Medulla oblongata (tissue), 1 donor: ENCODE results near the gene TWF2.
"Not testable (repeated sequence)": the region's sequence is repeated elsewhere in the genome, so short reads cannot be mapped to it uniquely, and the experiment has no call there.

Experiments
- DNase-seq: peaks from one replicate; pipeline ENCODE4 v3.0.0-alpha.2; 2015; ENCODE audit errors: extremely low spot score

Gene TWF2

DNA sequence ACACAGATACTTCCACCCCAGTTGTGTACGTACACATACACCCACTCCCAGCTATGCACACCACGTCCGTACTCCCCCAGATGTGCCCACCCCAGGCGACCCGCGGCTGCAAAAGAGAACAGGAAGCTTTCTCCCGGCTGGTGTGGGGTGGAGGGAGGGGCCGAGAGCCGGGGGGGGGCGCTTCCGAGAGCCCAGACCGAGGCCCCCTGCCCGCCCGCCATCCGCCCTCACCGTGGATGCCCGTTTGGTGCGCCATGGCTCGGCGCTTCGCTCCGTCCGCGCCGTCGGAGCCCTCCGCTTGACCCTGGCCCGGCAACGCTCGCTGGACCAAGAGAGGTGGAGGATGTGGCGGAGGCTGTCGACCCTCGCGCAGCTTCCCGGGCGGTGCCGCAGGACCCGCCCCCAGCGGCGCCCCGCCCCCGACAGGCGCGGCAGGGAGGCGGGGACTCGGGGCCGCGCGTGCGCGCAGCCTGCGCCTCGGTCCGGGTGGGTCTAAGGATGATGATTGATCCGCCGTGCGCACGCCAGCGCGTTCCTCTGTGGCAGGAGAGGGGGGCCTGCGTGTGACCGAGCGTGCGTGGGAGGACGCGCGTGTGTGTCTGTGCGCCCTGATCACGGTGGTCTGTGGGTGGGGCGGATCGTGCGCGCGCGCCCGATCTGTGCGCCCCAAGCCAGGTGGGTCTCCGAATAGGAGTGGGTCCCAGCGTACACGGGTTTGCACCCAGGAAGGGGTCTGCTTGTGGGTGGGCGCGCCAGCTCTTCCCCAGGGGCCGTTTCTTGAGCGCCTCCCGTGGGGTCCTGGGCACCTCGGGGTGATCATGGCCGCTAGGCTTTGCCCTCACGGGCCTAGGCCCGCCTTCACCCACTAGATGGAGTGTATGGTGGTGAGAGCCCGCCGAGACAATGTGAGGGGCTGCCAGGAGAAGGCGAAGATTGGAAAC, at the start of gene TWF2:
Gene TWF2 (minus strand): TSS at position 398 of the 941 bp plus-strand sequence. CDS start 142 bp downstream, at position 256.
- DNase-seq = peak; percentile 80

DNA sequence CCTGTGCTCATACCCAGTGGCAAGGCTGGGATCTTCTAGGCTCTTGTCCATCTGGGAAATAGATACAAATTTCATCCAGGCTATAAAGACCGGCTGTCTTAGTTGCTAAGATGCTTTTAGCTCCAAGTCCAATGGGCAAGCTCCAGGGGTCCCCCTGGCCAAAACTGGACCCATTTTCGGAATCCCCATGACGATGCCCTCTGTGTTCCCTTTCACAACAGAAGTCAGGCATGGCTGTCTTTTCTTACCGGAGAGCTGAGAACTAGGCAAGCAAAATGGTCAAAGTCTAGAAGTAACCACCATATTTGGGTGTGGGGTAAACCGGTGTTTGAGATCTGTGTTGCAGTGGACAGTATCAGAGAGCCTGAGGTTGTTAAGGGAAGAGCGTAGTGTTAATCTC, 49.7 kb upstream of the TWF2 start:
- DNase-seq = no peak

DNA sequence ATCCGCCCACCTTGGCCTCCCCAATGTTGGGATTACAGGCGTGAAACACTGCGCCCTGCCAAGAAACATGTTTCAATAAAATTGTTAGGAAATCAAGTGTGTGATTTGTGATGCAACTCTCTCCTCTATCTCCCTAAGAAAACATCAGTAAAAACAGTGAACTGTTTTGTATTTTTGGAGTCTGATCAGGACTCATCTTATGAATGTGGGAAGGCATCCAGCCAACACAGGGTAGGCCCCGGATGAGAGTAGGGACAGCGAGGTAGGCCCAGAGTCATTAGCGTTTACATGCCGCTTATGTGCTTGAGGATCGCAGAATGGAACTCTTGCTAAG, 47.8 kb upstream of the TWF2 start:
- DNase-seq = no peak

DNA sequence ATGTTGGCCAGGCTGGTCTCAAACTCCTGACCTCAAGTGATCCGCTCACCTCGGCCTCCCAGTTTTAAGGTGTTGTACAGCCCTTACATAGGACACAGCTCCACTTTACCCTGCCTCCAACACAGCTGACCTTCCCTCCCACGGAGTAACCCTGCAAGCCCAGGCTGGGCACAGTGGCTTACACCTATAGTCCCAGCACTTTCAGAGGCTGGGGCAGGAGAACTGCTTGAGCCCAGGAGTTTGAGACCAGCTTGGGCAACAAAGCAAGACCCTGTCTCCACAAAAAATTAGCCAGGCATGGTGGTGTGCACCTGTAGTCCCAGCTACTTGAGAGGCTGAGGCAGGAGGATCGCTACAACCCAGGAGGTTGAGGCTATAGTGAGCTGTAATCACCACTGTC, 45.1 kb upstream of the TWF2 start:
- DNase-seq = not testable (repeated sequence)

DNA sequence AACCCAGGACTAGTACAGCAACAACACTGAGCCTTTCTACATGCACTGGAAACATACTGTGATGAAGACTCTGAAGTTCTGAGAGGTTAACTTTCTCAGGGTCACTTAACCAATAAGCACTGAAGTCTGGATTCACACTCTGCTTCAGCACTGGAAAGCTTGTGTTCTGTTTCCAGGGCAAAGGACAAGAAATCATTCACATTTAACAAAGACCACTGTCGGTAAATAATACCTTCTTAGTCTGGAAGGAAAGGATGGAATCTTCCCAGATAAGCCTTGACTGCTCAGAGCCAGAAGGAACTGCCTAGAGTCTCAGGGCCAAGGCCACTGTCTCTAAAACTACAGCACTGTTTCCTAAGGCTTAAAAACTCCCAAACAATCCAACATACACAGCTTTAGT, 44.3 kb upstream of the TWF2 start:
- DNase-seq = no peak

DNA sequence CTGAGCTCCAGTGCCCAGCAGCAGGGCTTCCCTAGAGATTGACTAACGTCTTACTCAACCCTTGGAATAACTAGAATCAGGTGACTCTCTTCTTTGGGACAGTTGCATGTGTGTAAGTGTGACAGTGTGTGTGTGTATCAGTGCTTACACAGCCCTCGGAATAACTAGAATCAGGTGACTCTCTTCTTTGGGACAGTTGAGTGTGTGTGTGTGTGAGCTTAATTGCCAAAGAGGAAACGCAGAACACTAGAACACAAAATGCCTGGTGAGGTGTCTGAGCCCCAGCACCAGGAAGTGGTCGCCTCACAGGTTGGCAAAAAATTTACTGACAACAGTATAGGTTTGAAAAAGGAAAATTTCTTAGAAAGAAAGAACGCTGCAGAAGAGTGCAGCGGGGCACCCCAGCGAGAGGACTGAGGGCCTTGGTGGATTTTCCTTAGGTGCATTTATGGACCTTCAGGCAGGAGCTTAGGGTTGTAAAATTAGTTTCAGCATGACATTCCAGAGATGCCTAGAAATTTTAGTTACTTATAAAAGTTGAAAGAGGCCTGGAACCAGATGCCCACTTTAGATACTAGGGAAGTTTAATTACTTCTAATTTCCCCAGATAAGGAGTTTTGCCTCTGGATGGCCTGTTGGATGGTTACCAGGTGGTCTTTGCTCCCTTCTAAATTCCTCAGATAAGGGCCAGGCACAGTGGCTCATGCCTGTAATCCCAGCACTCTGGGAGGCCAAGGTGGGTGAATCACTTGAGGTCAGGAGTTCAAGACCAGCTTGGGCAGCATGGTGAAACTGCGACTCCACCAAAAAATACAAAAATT, 43.2 kb upstream of the TWF2 start:
- DNase-seq = no peak

DNA sequence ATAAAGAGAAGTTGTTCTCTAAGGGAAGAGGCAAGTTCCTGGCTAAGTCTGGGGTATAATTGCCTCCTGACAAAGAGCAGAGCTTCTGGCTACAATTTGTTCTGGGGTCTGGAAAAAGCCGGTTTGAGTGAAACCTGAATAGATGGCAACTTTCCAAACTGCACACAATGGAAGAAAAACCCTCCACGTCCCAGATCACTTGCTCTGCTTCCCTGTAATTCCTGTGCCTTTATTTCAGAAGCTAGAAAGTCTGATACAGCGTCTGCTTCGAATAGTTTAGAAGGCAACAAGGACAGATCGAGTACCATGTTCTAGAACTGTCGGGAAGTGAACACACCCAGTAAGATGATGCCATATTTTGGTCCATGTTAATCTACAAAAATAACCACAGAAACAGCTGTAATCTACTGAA, 41.1 kb upstream of the TWF2 start:
- peak; percentile 70 for DNase-seq

DNA sequence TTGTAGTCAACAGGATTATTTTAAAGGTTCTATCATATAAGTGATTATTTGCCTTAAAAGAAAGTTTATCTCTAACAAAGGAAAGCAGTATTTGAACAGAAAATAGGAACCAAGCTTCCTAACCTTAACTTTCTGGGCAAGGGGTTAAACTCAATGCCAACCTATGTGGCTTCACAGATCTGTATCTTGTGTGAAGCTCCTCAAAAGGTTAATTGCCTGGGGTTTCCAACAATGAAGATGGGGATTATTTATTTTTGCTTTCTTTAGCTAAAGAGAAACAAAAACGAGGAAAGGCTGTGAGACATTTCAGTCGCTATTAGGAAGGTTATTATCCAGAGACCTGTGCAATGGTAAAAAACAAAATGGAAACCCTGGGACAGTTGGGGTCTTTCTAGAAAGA, 40.6 kb upstream of the TWF2 start:
- DNase-seq = peak; percentile 36

DNA sequence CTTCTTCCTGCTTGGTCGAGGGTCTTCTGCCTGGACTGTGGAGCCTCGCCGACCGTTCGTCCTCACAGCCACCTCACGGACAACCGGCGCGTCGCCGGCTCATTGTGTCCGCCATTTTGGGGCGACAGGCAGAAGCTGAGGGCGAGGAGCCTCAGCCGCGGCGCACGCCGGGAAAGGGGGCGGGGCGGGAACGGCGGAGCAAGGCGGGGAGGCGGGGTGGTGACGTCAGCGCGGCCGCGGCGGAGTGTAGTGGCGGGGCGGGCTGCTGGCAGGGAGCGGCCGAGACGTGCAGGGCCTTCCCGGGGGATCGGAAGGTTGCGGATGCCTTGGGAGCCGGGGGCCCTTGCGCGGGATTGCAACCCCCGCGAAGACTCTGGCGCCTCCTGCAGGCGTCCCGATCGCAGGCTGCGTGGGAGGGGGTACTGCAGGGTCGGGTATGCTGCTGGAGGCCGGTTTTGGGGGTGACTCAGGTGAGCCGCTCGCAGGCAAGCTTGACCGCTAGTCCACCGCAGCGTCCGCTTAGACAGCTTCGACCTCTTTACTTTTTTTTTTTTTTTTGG, 39.6 kb upstream of the TWF2 start, which contains the start of gene WDR82:
Gene WDR82 (minus strand): TSS at position 140 of the 560 bp plus-strand sequence. CDS start 288 bp downstream, outside the sequence.
- DNase-seq = peak; percentile 95

DNA sequence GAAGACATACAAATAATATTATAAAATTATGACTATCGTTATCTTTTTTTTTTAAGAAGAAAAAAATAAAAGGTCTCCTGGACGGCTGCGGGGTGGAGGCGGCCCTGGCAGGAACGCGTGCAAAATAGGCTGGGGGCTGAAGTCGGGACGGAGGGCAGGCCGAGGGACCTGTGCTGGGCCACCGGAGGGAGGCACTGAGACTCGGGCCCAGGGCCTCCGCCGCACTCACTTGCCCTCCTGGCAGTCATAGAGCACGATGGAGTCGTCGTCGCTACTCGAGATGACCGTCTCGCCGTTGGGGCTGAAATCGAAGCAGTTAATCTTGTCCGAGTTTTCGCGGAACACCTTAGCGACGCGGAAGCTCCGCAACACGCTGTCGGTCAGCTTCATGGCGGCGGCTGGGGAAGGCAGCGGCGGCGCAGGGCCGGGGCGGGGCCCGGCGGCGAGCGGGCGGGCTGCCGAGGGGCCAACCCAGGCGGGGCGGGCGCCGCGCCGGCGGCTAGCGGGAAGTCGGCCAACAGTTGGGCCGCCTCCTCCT, 39.1 kb upstream of the TWF2 start:
- DNase-seq = no peak

DNA sequence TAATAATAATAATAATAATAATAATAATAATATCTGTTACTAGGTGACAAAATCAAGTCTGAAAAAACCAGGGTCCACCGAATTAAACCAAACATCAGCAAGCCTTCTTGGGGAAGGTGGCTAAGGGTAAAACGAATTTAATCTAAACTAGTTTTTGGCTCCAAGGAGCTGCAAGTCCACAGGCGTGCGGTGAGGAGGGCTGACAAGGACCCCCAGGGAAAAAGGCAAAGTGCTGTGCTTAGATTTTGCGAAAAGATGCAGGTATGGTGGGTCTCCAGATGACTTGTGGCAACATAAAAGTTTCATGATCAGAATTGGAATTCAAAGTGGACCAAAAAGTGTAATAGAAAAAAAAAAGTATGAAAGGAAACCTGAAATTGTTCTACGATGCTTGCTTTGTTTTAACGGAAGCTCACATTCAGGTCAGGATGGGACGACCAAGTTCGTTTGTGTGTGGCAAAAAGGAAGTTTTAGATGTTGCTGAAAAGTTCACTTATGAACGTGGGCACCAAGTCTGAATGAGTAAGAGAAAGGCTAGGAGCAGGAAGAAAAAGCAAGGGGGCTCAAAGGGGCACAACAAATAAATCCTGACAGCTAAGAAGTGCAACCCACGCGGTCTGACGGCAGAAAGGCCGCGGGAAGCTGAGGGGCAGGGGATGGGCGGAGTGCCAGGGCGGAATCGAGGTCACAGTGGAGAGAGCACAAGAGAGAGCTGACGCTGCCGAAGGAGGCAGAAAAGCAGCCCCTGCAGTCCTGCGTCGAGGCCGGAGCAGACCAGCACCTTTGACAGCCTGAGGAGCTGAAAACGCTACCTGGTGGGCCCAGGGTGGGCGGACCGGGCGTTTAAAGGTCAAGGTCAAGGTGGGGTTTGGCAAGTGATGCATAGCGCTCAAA, 38.4 kb upstream of the TWF2 start:
- DNase-seq = peak; percentile 72

DNA sequence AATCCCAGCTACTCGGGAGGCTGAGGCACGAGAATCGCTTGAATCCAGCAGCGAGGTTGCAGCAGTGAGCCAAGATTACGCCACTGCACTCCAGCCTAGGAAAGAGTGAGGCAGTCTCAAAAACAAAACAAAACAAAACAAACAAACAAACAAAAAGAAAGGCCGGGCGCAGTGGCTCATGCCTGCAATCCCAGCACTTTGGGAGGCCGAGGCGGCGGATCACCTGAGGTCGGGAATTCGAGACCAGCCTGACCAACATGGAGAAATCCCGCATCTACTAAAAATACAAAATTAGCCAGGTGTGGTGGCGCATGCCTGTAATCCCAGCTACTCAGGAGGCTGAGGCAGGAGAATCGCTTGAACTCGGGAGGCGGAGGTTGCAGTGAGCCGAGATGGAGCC, 35.8 kb upstream of the TWF2 start:
- not testable (repeated sequence) for DNase-seq

DNA sequence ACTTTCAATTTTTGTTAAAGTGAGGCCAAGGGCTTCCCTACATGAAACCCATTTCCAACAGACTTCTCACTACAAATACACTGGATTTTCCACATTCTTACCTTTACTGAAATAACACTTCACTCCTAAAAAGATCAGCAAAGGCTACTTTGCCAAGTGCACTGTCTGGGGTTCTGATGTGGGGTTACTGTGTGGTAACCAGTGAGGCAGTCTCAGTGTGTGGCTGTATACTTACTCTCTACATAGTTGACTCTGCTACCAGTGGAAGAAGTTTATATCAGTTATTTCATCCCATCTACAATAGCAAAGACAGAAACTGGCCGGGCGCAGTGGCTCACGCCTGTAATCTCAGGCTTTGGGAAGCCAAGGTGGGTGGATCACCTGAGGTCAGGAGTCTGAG, 33.9 kb upstream of the TWF2 start:
- DNase-seq = no peak

DNA sequence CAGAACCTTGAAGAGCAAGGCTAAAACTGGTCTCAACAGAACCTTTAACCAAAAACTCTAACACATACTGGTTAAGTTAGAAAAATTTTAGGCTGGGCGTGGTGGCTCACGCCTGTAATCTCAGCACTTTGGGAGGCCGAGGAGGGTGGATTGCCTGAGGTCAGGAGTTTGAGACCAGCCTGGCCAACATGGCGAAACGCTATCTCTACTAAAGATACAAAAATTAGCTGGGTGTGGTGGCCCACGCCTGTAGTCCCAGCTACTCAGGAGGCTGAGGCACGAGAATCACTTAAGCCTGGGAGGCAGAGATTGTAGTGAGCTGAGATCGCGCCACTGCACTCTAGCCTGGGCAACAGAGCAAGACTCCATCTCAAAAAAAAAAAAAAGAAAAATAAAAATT, 33.2 kb upstream of the TWF2 start:
- DNase-seq = not testable (repeated sequence)

DNA sequence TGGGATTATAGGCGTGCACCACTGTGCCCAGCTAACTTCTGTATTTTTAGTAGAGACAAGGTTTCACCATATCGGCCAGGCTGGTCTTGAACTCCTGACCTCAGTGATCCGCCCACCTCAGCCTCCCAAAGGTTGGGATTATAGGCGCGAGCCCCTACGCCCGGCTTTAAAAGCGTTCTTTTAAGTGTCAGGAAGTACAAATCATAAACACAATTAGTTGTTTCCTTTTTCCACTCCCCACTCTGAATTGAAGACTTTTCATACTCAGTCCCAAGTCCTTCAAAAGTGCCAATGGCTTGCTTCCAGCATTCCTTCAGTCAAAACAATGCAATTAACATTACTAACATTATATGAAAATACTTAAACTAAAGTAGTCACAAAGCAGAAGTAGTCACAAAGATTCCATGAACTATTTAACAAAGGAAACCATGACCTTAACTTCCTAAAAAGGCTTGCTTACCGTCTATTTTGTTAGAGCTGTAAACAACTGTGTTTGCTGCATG, 31.3 kb upstream of the TWF2 start:
- DNase-seq = no peak

DNA sequence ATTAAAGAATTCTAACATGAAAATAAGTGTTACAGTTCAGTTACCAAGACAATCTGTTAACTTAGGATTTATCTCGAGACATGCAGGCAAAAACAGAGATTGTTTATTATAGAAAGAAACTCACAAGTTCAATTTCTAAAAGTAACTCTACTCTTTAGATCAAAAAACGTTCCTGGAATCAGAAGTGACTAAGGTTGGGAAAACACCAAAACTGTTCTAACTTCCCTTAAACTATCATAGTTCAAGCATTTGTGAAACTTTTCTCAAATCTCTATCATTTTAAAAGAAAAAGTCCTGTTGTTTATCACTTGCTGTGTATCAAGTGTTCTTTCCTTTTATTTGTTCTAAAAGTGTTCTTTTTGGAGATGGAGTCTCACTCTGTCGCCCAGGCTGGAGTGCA, 30.8 kb upstream of the TWF2 start:
- no peak for DNase-seq

DNA sequence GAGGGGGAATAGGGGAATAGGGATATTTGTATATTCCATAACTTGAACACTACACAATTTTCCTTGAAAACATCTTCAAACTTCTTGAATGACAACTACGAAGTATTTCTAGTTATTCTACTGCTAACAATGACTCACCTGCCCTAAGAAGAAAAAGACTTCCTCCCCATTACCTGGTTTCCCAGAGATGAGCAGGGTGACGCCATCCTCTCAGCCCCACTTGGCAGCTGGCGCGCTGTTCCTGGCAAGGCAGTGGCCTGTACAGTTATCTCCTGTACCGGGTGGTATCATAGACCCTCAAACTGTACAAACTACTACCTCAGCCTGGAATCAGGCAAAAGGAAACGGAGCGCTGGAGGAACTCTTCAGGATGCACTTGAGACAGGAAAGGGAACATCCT, 29.1 kb upstream of the TWF2 start:
- DNase-seq = no peak

DNA sequence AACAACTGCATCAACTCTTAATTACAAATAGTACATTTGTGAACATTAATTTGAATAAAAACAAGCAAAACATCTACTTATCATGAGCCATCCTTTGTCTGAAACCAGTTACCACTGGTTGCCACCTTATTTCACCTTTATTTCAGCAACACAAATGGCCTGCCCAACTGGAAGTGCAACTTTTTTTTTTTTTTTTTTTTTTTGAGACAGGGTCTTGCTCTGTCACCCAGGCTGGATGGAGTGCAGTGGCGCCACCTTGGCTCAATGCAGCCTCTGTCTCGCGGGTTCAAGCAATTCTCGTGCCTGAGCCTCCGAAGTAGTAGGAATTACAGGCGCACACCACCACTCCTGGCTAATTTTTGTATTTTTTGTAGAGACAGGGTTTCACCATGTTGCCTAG, 26.4 kb upstream of the TWF2 start:
- DNase-seq = no peak

DNA sequence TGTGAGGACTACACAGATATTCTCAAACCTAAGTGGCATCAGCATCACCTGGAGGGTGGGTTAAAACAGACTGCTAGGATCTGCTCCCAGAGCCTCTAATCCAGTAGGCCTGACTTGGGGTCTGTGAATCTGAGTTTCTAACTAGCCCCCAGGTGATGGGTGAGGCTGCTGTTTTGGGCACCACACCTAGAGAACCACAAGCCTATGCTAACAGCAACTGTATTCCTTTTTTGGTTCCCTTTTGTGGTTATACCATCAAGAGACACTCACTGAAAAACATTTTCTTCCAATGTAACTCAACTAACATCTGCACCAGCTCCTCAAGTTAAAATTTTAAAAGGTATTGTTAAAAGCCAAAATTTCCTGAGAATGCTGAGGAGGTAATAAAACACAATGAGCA, 23.5 kb upstream of the TWF2 start:
- DNase-seq = no peak

DNA sequence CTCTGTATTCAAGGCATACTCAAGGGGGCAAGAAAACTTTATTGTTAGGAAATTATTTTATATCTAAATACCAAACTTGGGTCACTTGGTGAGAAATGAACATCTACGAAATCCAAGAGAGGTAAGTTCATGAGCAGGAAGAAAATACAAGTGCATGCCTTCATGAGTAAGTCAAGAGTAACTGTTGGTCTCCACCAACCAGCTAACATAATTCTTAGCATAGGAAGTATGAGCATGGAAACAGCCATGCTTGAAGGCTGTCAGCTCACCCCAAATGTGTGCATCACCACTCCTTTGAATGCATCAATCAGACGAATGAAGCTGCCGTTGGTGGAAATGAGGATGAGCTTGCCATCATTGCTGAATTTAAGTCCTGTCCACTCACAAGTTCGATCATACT, 20.5 kb upstream of the TWF2 start:
- DNase-seq = no peak

DNA sequence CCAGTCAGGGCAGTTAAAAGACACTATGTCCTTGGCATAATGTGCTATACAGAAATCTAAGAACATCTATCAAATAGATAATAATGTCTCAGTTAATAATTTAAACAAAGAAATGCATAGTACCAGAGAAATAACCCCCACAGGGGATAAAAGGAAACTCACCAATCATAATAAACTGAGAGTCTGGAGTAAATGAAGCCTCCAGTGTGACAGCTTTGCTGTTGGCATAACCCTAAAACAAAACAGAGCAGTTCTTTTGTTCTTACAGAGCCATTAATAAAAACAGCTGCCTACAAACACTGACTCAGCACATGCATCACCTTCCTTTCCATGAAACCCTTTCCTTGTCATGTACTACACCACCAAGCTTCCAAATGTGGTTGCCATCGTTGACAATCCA, 20.1 kb upstream of the TWF2 start:
- peak; percentile 34 for DNase-seq
